Measurements from ENCODE around the gene RANBP17.

DNA sequence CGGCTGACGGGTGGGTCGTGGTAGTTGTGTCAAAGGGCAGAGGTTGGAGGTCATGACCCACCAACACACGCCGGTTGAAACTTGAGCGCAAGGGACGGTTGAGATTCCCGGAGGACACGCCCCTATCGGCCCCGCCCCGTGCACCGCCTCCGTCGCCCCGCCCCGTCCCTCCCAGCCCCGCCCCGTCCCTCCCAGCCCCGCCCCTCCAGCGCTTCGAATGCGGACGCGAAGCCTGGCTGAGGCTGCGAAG is 226 bp upstream of the RANBP17 start:
- TF ChIP-seq JUND (IDR thresholded peaks at IDR 0.05) (no peak), TAF1 (IDR thresholded peaks at IDR 0.05; ENCODE audit: borderline replicate concordance, low read depth, low read length) (no peak), FOXJ3 (CRISPR knock-in tag; IDR thresholded peaks at IDR 0.05) (no peak)
- TF ChIP-seq, protein P1, sequence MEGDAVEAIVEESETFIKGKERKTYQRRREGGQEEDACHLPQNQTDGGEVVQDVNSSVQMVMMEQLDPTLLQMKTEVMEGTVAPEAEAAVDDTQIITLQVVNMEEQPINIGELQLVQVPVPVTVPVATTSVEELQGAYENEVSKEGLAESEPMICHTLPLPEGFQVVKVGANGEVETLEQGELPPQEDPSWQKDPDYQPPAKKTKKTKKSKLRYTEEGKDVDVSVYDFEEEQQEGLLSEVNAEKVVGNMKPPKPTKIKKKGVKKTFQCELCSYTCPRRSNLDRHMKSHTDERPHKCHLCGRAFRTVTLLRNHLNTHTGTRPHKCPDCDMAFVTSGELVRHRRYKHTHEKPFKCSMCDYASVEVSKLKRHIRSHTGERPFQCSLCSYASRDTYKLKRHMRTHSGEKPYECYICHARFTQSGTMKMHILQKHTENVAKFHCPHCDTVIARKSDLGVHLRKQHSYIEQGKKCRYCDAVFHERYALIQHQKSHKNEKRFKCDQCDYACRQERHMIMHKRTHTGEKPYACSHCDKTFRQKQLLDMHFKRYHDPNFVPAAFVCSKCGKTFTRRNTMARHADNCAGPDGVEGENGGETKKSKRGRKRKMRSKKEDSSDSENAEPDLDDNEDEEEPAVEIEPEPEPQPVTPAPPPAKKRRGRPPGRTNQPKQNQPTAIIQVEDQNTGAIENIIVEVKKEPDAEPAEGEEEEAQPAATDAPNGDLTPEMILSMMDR (IDR thresholded peaks at IDR 0.05): no peak

Data from SK-N-SH (cell line).